HFFc6 (cell line): ENCODE data around the gene PPP1R11. TPM values are rescaled to one million over a fixed set of nuclear protein-coding genes. Genes with fewer than 3 reads are reported as not detected.

ENCODE experiments used
- DNase-seq: peaks from one replicate; pipeline ENCODE4 v3.0.0-alpha.2; 2018
- H3K27ac Mint-ChIP-seq: 2 replicates; pipeline ENCODE4 v1.8.0; 2020; ENCODE audit warnings: mild to moderate bottlenecking, mixed read lengths
- H3K27me3 Mint-ChIP-seq: 2 replicates; pipeline ENCODE4 v1.8.0; 2021; ENCODE audit warnings: mild to moderate bottlenecking, moderate library complexity, mixed read lengths; ENCODE audit not compliant: insufficient read depth
- H3K36me3 Mint-ChIP-seq: 2 replicates; pipeline ENCODE4 v1.8.0; 2021; ENCODE audit warnings: low read depth, mixed read lengths
- H3K4me1 Mint-ChIP-seq: 2 replicates; pipeline ENCODE4 v1.8.0; 2020; ENCODE audit warnings: low read depth, mixed read lengths
- H3K4me3 Mint-ChIP-seq: 2 replicates; pipeline ENCODE4 v1.8.0; 2020; ENCODE audit warnings: mild to moderate bottlenecking, moderate library complexity, mixed read lengths
- H3K9me3 Mint-ChIP-seq: 2 replicates; pipeline ENCODE4 v1.8.0; 2020; ENCODE audit warnings: mild to moderate bottlenecking, mixed read lengths
- CTCF ChIP-seq: fragments of 200-600 bp; sonication (generic); IDR thresholded peaks from 2 replicates; pipeline ENCODE4 v1.5.0; 2021; ENCODE audit warnings: antibody characterized with exemption, mild to moderate bottlenecking
- total RNA-seq, 6 experiments: library from RNA; stranded (reverse); fragmentation: NEBNext Ultra II Directional; extraction: Animal tissue kit (Norgen Biotek cat#: 25700); gene quantifications; 2 replicates in 1 of 6; 3 replicates in 5 of 6; pipeline ENCODE4 v1.2.3, GENCODE V29; 2021

Gene PPP1R11
- total RNA-seq, 6 experiments from 2014 or later: 47.1 to 61.7 (median 53.2) TPM

- Mint-ChIP-seq H3K4me3 (no peak overlapping the region), H3K27ac (no peak overlapping the region), H3K27me3 (no peaks in the 10 kb centered on the region; the same call in 1 of the 2 replicates), H3K4me1 (peaks cover 8% of the 10 kb centered on the region; the same call in 1 of the 2 replicates), H3K36me3 (no peaks in the 10 kb centered on the region), H3K9me3 (no peaks in the 10 kb centered on the region)
- TF ChIP-seq CTCF: no peak
- no peak for DNase-seq
These were observed 13.3 kb upstream of the PPP1R11 start for GRCh38 chr6:30053682-30054081.

DNA sequence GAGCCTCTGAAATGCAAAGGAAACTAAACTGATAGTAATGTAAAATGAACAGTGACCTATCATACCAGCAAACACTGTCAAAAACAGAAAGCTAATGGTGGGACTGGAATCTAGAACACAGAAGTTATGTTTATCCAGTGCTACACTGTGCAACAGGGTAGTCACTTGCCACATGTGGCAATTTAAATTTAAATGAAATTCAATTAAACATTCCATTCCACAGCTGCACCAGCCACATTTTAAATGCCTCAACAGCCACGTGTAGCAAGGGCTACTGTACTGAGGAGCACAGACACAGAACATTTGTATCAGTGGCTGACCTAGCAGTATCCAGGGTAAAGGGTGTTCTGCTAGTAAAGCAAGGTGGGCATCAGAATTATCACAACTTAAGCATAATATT, 11.5 kb upstream of the PPP1R11 start:
- Mint-ChIP-seq H3K27ac (no peak overlapping the region), H3K36me3 (no peaks in the 10 kb centered on the region), H3K4me1 (peaks cover 21% of the 10 kb centered on the region), H3K27me3 (peaks cover 2% of the 10 kb centered on the region; the same call in 1 of the 2 replicates), H3K4me3 (no peak overlapping the region), H3K9me3 (no peaks in the 10 kb centered on the region)
- no peak for DNase-seq
- no peak for TF ChIP-seq CTCF

DNA sequence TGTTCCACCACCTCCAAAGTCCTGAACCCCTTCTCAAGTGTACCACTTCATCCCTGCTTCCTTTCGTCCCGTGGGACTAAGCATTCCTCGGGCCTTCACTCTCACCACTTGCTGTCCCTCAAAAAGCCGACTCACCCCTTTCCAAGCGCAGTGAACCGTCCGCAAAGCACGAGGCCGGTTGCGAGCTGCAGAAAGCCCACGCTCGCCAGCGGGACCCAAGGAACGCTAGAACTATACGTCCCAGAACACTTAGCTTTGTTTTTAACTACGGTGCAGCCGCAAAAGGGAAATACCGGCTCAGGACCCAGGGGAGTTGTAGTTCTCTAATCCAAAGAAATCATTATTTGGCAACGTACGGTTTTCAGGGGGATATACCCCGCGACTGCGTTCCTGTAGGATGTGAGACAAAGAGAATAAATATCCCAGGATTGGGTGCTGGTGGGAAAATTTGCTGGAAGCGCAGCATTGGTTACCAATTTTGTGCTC, 6.3 kb upstream of the PPP1R11 start:
- peaks cover 22% of the 10 kb centered on the region for H3K36me3 Mint-ChIP-seq
- peaks cover 4% of the 10 kb centered on the region for H3K27me3 Mint-ChIP-seq
- DNase-seq: peak; percentile 47
- peaks cover 38% of the 10 kb centered on the region for H3K4me1 Mint-ChIP-seq
- H3K4me3 Mint-ChIP-seq: peak overlapping the region; percentile 98
- no peak for TF ChIP-seq CTCF
- H3K9me3 Mint-ChIP-seq: no peaks in the 10 kb centered on the region
- peak overlapping the region; percentile 95 for H3K27ac Mint-ChIP-seq

- Mint-ChIP-seq H3K27me3 (peaks cover 4% of the 10 kb centered on the region), H3K9me3 (no peaks in the 10 kb centered on the region), H3K4me1 (peaks cover 45% of the 10 kb centered on the region), H3K36me3 (peaks cover 22% of the 10 kb centered on the region), H3K4me3 (peak within 1 kb of the TSS; percentile 98), H3K27ac (peak within 1 kb of the TSS; percentile 95)
- DNase-seq: peak; percentile 94
- no peak for TF ChIP-seq CTCF
These were observed 5.7 kb upstream of the PPP1R11 start, which contains the start of gene POLR1H for GRCh38 chr6:30061092-30061857. POLR1H (plus strand) TSS chr6:30061265; CDS start chr6:30061525, 260 bp downstream.

DNA sequence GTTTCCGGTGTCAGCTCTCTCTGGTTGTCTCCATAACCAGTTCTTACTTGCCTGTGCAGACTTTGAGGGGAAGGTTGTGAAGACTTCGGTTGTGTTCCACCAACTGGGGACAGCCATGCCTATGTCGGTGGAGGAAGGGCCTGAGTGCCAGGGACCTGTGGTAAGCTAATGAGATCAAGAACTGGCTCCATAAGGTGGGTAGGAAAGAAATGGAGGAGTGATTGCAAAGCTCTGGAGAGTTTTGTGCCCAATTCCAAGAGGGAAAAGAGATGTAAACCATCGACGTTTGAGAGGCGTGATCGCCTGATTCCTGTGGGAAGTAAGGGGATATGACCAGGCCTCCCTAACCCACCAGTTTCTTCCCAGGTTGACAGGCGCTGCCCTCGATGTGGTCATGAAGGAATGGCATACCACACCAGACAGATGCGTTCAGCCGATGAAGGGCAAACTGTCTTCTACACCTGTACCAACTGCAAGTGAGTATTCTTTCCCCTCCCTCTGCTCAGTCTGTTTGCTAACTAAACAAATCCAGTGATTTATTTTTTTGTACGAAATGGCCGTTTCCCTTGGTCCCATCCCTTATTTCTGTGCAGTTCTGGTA, 5.0 kb upstream of the PPP1R11 start:
- Mint-ChIP-seq H3K9me3 (no peaks in the 10 kb centered on the region), H3K4me1 (peaks cover 50% of the 10 kb centered on the region), H3K27me3 (peaks cover 8% of the 10 kb centered on the region), H3K4me3 (peak overlapping the region; percentile 98), H3K36me3 (peaks cover 22% of the 10 kb centered on the region), H3K27ac (peak overlapping the region; percentile 95)
- DNase-seq: no peak
- no peak for TF ChIP-seq CTCF
